GM18498 (cell line): ENCODE data around the gene CASK.
"Not testable (repeated sequence)": the region's sequence is repeated elsewhere in the genome, so short reads cannot be mapped to it uniquely, and the experiment has no call there.

Experiments used
- ATAC-seq: cut with Tn5 transposase; IDR thresholded peaks from one replicate; pipeline ENCODE4 v1.9.1; 2021; ENCODE audit warnings: mild to moderate bottlenecking, moderate library complexity; ENCODE audit not compliant: unreplicated experiment

CASK gene

DNA sequence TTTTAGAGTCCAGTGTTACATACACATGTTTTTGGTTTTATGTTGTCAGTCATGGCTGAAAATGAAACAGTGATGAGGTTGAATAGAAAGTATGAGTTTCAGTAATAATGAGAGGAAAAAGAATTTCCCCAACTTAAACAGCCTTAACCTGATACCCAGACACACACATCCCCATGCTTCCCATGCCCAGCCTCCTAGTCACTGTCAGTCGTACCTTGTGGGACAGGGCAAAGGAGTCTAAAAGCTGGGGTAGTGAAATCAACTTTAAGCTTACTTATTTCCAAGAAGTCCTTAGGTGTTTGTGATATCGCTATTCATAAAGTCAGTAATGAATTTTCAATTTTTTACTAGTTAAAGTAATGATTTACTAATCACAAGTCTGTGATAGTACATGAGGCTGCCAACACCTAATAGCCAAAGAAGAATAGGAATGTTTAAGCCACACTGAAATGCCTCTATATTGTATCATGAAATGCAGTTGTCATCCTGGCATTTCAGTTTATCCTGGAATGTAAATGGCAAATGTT, 258.9 kb downstream of the CASK start:
- peak; percentile 85 for ATAC-seq

DNA sequence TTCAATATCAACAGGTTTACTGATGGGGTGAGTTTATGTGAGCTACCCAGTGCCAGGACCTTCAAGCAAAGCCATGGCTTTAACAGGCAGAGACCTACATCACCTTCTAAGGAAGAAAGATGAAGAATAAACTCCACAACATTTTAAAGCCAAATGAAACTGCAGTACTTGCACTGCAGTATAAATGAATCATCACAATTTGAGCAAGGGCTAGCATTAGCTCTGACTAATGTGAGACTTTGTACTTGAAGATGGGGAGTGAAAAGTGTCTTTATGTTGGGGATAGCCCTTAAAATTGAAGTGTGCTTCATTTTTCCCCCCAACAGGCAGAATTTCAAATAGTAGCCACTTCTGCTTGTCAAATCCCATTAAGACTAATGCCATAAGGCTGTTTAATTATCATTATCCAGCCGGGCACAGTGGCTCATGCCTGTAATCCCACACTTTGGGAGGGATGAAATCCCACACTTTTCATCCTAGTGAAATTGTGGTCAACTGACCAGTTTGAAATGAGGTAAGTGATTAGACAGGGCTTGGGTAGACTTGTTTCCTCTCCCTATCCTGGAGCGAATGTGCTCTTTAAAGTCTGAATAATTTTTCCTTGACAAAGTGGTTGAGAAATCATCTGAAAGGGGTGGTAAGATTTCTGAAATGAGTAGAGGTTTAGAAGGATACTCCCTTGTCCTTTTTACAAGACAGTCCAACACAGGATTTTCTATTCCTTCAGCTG, 261.8 kb downstream of the CASK start:
- ATAC-seq = no peak

DNA sequence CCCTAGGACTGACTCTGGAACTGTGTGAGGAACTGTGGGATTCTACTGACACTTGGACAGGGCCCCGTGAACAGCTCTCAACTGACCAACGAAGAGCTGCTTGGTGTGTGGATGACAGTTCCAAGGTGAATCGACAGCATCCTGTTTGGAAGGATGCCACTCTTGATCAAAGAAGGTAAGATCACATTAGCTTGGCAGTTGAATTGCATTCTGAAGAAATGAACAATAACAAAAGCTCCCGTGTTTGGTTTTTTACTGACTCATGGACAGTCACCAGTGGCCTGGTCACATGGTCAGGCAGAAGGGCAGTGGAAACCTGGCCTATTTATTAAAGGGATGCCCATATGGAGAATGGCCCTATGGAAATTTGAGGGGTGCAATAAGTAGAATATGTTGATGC, 267.7 kb downstream of the CASK start:
- ATAC-seq = no peak

DNA sequence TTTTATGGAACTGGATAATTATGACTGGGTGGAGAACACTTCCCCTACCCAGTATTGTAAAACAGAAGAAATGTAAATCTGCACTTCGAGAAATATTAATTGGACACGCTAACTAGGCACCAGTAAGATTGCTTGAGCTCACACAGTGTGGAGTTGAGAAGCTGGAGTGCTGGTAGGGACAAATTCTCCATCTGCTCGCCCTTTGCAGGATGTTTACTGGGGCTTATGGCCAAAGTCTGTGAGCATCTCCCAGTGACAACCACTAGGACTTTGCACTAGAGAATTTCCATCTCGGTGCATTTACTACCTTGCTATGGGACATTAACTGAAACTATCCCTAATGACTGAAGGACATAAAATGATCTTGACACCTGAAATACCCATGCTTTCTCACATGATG, 268.3 kb downstream of the CASK start:
- ATAC-seq = no peak

DNA sequence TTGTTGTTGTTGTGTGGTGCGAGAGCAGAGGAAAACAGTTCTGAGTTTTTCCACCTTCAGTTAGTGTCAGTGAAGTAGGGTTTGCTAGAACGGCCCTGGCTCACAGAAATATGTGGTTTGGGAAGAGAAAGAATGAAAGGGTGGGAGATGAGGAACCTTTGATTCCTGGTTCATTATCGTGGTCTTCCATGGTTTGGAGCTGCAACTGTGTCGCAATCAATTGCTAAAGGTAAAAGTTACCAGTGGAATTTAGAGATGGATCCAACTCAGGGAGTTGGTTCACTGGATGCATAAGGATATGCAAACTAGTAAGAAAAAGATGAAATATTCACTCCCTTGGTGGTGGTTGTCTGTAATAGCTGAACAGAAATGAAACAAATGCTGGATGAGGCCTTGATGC, 270.2 kb downstream of the CASK start:
- ATAC-seq = no peak

DNA sequence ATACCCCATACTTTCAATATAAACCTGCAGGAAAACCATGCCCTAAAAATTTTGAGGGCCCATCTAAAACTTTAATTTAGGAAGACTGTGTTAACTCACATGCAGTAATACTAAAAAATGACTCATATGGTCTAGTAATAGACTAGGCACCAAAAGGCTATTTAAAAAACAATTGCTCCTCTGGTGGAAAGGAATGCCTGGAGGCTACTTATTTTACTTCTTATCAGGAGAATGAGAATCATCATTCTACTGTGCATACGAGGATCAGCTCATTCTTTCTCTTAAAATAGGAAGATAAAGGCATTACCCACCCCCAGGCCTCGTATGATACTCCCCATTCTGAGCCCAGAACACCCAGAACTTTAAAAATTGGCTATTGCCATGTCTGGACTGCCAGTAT, 277.2 kb downstream of the CASK start:
- not testable (repeated sequence) for ATAC-seq

DNA sequence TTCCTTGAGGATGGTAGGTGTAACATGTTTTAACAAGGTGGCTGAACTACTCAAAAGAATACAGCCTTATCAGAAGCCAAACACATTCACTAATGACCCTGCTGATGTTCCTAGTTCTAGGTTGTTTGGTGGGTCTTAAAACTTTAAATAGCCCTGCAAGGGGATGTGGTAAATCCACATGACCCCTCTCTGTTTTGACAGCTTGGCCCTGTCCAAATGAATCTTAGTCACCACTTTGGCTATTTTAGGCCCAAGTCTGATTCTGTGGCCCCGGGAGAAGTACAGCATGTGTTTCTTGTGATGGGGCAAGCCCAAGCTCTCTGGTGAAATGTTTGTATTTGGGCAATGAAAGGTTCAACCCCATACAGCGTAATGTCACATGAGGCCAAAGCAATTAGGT, 289.1 kb downstream of the CASK start:
- no peak for ATAC-seq

DNA sequence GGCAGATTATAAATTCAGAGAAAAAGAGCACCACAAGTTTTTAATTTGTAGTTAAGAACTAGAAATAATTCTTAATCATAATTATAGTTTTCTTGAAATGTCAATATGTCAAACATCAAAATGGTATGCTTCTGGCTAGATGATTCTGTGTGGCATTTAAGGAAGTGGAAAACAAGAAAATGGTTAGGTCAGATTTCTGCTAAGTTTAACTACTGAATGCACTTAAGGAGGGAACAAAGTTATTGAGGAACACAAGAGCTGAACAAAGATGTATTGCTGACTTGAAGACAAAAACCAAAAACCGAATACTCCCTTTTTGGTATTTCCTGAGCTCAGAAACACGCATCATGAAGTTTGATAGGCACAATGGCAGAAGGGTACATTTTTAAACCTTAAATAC, 293.3 kb downstream of the CASK start:
- no peak for ATAC-seq

DNA sequence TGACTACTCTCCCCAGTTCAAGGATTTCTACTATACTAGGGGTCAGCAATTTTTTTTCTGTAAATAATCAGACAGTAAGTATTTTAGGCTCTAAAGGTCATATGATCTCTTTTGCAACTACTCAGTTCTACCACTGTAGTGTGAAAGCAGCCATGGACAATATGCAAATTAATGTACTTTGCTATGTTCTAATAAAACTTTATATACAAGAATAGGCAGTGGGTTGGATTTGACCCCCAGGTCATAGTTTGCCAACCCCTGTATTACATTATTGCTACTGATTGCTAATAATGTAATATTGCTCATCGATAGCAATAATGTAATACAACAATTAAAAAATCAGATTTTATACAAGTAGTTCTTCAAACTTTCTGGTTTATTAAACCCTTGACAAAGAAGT, 293.8 kb downstream of the CASK start:
- ATAC-seq = no peak

DNA sequence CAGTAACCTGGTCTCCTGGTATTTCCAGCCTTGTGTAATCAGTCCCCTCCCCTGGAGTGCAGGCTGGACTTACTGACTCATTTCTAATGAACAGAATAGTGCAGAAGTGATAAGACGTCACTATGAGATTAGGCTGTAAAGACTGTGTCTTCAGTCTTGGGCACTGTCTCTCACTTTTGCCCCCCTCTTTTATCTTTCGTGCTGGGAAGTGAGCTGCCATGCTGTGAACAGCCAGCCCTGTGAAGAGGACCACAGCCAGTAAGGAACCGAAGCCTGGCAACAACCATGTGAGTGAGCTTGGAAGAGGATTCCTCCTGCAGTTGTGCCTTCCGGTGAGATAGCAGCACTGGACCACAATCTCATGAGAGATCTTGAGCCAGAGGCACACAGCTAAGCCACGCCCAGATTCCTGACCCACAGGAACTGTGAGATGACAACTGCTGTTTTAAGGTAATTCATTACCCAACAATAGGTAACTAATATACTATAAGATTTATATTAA, 302.1 kb downstream of the CASK start:
- ATAC-seq = no peak

DNA sequence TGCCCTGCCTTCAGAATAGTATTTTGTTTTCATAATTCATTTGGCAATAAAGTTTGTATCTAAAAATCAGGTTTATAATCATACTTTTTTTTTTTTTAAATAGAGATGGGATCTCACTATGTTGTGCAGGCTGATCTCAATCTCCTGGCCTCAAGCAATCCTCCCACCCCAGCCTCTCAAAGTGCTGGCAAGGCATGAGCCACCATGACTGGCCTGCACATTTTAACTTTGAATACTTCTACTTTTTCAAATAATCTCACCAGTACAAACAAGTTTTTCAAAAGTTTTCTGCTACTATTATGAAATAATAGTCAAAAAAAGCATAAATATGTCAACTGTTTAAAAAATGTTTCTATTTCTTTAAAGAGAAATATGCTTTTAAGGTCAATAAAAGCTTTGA, 304.1 kb downstream of the CASK start:
- ATAC-seq = no peak

DNA sequence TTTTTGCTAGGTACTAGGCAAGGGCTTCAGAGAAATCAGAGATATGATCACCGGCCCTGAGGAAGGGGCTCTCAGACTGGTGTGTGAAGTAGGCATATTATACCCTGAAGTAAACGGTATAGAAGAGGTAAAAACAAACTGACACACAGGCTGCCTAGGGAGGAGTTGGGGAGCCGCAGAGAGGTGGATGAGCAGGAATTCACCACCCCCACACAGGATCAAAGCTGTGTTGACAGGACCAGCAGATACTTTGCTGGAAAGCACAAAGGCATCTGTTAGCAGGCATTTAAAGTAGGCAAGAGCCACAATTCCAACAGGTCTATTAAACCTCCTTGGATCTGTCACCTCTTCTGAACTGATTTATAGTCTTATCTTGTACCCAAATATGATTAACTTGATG, 306.4 kb downstream of the CASK start:
- ATAC-seq = no peak

DNA sequence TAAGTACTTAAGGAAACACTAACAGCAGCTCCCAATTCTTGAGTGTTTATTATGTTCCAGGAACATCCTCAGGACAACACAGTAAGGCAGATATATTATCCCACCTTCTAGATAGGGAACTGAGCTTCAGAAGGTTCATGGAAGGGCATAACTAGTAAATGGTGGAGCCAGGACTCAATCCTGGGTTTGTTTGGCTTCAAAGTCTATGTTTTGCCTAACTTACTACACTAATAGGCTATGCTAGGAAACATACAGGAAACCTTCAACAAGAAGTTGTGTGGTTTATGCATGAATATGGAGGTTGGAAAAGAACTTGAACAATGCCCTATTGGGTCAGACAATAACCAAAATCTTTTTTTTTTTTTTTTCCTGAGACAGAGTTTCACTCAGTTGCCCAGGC, 307.1 kb downstream of the CASK start:
- no peak for ATAC-seq

DNA sequence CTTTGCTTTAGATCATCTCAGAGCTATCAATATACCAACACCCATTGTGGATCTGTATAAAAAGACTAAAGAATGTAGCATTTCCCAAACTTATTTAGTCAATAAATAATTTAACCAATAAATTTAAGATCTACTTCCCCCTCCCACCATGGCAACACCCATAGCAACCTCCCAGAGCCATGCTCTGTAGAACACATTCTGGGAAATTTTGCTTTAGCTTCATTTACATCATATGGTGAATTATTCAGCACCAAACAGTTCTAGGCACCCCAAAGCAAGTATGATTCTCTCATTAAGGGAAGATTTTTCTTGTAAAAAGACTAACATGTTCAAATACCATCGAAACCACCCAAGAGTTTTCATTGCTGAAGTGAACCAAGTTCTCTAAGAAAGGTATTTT, 315.1 kb downstream of the CASK start:
- no peak for ATAC-seq

DNA sequence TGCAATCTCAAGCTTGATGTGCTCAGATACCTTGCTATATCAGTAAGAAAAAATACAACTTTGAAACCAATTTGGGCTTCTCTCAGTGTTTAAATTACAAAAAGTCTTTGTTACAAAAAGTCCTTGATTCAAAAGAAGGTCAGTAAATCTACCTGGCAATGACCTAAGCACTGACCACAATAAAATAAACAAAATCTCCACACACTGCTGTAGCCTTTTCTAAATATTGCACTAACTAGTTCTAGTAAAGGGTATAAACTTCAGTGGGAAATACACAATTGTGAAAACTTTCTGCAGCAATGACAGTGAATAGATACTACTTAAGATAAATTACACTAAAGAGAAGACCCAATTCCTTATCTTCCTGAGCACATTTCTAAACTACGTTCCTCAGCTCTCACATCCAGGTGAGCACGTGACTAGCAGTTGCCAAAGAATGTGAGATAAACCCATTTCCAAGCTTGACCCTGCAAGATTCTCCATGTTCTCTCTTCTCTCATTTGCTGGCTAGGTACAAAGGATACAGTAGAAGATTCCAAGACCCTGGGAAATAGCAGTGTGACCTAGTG, 316.0 kb downstream of the CASK start:
- ATAC-seq = no peak

DNA sequence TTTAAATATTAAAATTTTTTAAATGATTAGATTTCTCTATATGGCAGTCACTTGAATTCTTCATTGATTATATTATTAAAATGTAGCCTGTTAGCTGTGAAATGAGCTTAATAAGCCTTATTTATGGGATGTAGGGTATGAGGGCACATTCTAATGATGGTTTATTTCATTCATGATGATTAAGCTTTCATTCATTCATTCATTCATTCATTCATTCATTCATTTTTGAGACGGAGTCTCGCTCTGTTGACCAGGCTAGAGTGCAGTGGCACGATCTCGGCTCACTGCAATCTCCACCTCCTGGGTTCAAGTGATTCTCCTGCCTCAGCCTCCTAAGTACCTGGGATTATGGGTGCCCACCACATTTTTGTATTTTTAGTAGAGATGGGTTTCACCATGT, 317.3 kb downstream of the CASK start:
- not testable (repeated sequence) for ATAC-seq

DNA sequence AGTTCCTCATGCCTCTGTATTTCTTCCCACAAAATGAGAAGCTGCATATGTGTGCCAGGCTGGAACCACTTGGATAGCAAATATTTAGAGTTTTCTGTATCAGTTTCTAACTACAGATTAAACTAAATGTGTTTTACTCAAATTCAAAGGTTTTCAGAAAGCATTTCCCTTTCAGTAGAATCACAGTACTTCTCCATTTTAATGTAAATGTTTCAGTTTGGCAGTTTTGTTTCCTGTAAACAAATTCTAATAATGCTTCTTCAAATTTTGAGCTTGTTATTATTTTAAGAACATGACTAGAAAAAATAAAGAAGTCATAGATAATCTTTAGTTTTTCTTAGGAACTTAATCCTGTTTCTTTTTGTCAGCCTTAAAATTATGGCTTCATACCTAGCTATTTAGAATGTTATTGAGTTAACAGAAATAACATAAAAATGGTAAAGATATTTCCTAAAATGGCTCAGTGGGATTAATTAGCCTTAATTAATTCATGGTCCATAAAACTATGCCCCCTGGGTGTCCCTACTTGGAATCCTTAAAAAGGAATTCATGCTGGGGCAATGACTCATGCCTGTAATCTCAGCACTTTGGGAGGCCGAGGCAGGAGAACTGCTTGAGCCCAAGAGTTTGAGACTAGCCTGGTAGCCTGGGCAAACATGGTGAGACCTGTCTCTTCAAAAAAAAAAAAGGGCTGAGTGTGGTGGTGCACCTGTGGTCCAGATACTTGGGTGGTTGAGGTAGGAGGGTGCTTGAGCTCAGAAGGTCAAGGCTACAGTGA, 318.4 kb downstream of the CASK start:
- ATAC-seq = no peak

DNA sequence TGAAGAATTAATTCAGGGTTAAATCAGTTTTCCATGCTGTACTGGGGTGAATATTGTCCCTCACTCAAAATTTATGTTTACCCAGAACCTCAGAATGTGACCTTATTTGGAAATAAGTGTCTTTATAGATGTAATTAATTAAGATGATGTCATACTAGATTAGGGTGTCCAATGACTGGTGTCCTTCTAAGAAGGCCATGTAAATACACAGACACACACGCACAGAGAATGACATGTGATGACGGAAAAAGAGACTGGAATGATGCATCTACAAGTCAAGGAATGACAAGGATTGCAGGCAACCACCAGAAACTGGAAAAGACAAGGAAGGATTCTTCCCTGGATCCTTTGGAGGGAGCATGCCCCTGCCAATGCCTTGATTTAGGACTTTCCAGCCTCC, 319.2 kb downstream of the CASK start:
- no peak for ATAC-seq

DNA sequence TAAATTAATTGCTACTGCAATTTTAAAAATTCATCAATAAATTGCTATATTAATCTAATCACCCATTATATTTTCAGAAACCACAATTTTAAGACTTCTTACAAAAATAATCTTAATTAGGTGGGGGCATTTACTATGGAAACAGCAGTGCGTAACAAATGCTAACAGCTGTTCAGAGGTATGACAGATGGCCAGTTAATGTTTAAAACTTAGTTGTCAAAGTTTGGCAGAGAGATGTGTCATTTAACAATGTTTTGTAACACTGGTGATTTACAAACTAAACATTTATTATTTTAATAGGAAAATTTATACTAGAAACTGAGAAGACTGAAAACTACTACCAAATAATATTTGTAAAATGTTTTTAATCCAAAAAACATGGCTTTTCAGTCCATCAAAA, 319.8 kb downstream of the CASK start:
- no peak for ATAC-seq

DNA sequence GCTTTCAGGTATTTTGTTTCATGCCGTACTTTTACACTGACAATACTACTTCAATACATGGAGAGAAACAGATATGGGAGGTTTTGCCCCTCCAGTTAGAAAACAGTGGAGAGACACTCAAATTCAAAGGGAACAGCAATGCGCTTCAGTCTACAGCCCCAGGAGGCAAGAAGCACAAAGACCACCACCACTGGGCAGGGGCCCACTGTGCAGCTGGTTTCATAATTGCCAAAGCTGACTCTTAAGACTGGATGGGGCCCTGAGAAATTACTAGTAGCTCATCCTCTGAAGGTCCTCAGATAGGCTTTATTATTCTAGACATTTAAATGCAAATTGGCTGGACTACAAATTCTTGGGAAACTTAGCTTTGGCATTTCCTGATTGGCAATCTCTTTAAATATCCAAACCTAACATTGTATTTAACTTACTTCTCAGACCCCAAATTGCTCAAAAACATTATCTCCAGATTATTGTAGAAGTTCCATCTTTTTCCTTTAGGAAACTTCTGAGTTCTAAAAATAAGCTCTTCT, 320.5 kb downstream of the CASK start:
- ATAC-seq = no peak

DNA sequence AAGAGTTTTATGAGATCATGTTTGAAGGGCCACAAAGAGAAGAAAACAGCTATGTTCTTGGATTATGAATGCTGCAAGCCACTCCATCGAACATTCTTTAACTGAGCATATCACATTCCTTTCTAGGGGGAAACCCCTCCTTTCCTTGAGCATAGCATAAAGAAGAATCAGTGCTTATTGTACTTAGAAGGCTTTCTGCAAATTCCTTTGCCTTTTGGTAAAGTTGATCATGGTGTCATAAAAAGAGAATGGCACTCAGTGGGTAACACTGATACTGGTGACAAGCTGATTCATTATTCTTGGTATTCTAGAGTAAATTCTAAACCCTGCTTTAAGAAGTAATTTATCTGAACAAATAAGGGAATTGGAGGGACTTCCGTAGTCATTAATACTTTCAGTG, 323.1 kb downstream of the CASK start:
- ATAC-seq = no peak

DNA sequence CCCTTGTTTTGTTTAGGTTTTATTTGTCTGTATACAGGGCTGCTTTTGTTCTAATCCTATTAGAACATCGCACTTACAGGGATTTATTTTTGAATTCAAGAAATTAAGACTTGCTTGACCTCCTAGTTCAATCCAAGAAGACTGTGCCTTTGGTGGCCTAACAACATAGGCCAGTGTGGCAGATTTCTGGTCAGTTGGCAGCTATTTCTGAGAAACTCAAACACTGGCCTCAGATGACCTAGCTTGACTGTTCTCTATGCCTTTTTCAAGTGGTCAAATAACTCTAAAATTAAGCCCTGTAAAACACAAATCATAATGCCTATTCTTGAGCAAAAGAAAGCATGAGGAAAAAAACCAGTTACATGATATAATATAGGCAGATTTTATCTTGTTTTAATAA, 323.8 kb downstream of the CASK start:
- ATAC-seq = no peak
